GM18505 (cell line): ENCODE data around the gene NUAK1.

Source experiments
- ATAC-seq: cut with Tn5 transposase; IDR thresholded peaks from one replicate; pipeline ENCODE4 v1.9.1; 2021; ENCODE audit not compliant: unreplicated experiment
- POLR2A ChIP-seq: IDR thresholded peaks from 4 replicates; pipeline ENCODE4 v1.6.1; 2011; ENCODE audit warnings: borderline replicate concordance; ENCODE audit not compliant: insufficient read depth, insufficient read length; ENCODE audit errors: extremely low read depth

The NUAK1 gene

GRCh38 chr12:106101803-106102202 is 37.0 kb downstream of the NUAK1 start:
- no peak for ATAC-seq
- no peak for TF ChIP-seq POLR2A

- TF ChIP-seq POLR2A, result no peak
- no peak for ATAC-seq
Observed at GRCh38 chr12:106098691-106099200, 40.0 kb downstream of the NUAK1 start.

- no peak for ATAC-seq
- TF ChIP-seq POLR2A, result no peak
Observed at GRCh38 chr12:106097011-106097410, 41.7 kb downstream of the NUAK1 start.

GRCh38 chr12:106096376-106096775 is 42.4 kb downstream of the NUAK1 start:
- no peak for ATAC-seq
- no peak for TF ChIP-seq POLR2A

- ATAC-seq, result no peak
- TF ChIP-seq POLR2A, result no peak
Observed at GRCh38 chr12:106094304-106094703, 44.5 kb downstream of the NUAK1 start.

- no peak for ATAC-seq
- no peak for TF ChIP-seq POLR2A
Observed at GRCh38 chr12:106093246-106093645, 45.5 kb downstream of the NUAK1 start.

GRCh38 chr12:106091446-106091820 is 47.3 kb downstream of the NUAK1 start:
- no peak for TF ChIP-seq POLR2A
- no peak for ATAC-seq

- no peak for ATAC-seq
- no peak for TF ChIP-seq POLR2A
Observed at GRCh38 chr12:106090591-106091445, 47.9 kb downstream of the NUAK1 start.

- ATAC-seq, result no peak
- no peak for TF ChIP-seq POLR2A
Observed at GRCh38 chr12:106089935-106090334, 48.8 kb downstream of the NUAK1 start.

- ATAC-seq, result no peak
- no peak for TF ChIP-seq POLR2A
Observed at GRCh38 chr12:106088811-106089485, 49.8 kb downstream of the NUAK1 start.

GRCh38 chr12:106088246-106088808 is 50.4 kb downstream of the NUAK1 start:
- no peak for ATAC-seq
- no peak for TF ChIP-seq POLR2A

- TF ChIP-seq POLR2A, result no peak
- no peak for ATAC-seq
Observed at GRCh38 chr12:106086696-106087095, 52.1 kb downstream of the NUAK1 start.

- no peak for TF ChIP-seq POLR2A
Observed at GRCh38 chr12:106085213-106085612, 53.5 kb downstream of the NUAK1 start.

More at GRCh38 chr12:106085213-106085612, 53.5 kb downstream of the NUAK1 start:
- no peak for ATAC-seq
